HG03103 (cell line): ENCODE data around the gene DENND1C.
"Not testable (repeated sequence)": the region's sequence is repeated elsewhere in the genome, so short reads cannot be mapped to it uniquely, and the experiment has no call there.

Experiments used
- ATAC-seq: cut with Tn5 transposase; IDR thresholded peaks from one replicate; pipeline ENCODE4 v1.9.1; 2021; ENCODE audit warnings: low read depth; ENCODE audit not compliant: unreplicated experiment

The DENND1C gene

GRCh38 chr19:6457958-6458694 is 23.5 kb downstream of the DENND1C start:
- ATAC-seq: no peak

- no peak for ATAC-seq
Measured at GRCh38 chr19:6455924-6456323, 25.7 kb downstream of the DENND1C start.

DNA sequence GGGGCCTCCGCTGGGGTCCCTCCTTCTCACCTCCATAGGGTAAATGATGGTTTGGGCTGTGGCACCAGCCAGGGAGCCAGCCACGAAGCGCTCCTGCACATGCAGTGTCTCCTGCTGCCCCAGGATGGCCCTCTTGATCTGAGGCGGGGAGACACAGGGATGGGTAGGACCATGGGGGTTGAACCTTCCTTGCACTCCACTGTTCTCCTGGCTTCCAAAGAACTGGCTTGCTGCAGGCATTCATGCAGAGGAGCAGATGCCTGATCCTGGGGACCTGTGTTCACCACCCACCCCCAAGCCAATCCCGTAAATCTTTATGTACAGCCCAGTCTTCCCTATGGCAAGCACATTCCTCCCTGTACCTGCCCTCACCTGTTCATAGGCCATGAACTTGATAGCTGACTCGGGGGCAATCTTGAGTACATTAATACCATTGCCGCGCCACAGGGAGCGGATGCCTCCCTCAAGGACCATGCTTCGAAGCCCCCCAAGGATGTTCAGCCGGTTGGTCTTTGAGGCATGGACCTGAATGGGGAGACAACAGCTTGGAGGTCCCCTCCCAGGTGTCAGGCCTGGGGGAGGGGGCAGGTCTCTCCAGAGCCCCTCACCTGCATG is 27.5 kb downstream of the DENND1C start:
- ATAC-seq: no peak

GRCh38 chr19:6452899-6453298 is 28.7 kb downstream of the DENND1C start:
- no peak for ATAC-seq

DNA sequence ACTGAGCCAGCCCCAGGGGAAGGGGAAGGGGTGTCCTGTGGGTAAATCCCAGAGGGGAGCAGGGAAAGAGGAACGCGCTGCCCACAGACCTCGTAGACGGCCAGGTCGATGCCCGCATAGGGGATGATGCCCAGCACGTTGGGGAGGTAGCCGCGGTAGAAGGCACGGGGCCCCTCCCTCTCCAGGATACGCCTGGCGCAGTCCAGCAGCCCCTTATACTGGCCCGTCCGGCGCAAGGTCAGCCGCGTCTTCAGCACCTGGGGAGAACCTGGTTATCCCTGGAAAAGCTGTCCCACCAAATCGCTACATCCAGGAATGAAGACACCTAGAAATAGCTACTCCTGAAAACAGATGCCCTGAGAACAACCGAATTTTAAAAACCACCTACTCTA is 29.4 kb downstream of the DENND1C start:
- no peak for ATAC-seq

GRCh38 chr19:6451583-6452222 is 29.9 kb downstream of the DENND1C start:
- no peak for ATAC-seq

GRCh38 chr19:6450166-6450565 is 31.4 kb downstream of the DENND1C start:
- ATAC-seq: no peak

DNA sequence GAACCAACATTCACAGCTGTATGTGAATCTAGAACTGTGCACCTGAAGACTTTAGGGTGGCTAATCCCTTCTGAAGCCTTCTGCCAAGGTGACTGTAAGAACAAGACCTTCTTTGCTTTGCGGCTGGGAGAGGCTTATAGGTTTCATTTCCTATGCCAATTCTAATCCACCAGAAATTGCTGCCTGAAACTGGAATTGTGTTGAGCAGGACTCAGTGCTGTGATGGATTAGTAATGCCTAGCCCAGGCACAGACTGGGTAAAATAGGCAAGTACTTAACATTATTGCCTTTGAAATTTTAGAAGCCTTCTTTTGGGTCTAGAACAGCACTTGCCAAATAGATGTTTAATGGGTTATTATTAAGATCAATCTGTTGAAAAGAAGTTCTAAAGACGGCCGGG is 33.5 kb downstream of the DENND1C start:
- no peak for ATAC-seq

GRCh38 chr19:6446452-6446851 is 35.1 kb downstream of the DENND1C start:
- no peak for ATAC-seq

GRCh38 chr19:6443986-6444385 is 37.6 kb downstream of the DENND1C start:
- ATAC-seq: no peak

GRCh38 chr19:6442087-6442688 is 39.4 kb downstream of the DENND1C start:
- no peak for ATAC-seq

DNA sequence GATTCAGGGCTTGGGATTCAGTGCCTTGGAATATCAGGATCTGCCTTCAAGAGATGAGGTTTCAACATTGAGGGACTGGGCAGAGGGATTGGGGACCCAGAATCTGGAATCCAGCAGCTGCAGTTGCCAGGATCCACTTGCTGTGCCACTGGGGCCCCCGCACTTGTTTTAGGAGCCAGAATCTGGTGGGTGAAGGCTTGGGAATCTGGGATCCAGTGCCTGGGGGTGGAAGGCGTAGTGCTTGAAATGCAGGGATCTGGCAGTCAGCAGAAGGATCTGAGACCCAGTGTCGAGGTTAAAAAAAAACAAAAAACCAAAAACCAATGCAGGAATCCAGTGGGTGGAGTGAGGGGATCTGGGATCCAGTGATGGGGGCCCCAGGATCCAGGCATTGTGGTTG is 40.7 kb downstream of the DENND1C start:
- no peak for ATAC-seq

DNA sequence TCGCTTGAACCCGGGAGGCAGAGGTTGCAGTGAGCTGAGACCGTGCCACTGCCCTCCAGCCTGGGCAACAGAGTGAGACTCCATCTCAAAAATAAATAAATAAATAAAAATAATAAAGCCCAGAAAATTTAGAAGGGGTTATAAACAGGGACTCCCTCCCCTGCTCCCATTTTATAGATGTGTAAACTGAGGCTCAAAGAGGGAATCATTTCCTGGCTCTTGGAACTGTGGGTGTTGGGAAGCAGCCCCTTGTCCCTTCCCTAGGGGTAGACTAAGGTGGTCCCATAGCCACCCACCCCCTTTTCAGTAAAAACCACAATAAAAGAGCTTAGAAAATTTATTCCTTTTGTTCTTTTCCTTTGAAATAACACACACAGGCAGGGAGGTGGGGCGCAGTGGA is 41.8 kb downstream of the DENND1C start:
- no peak for ATAC-seq

- ATAC-seq: no peak
Measured at GRCh38 chr19:6433663-6434062, 47.9 kb downstream of the DENND1C start, which contains the start of gene SLC25A41. Gene SLC25A41 (minus strand): TSS chr19:6433763. CDS start chr19:6433693, 70 bp downstream.

DNA sequence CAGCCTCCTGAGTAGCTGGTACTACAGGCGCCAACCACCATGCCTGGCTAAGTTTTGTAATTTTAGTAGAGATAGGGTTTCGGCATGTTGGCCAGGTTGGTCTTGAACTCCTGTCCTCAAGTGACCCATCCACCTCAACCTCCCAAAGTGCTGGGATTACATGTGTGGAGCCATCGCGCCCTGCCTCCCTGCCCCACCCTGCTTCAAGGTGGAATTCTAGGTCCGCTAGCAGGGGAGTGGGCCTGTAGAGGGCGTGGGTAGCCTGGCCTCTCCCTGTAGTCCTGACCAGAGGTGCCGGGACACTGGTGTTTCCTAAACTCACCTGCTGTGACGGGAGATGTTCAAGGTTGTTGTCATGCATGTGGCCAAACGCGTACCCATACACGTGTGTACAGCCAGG is 48.4 kb downstream of the DENND1C start:
- ATAC-seq: no peak

DNA sequence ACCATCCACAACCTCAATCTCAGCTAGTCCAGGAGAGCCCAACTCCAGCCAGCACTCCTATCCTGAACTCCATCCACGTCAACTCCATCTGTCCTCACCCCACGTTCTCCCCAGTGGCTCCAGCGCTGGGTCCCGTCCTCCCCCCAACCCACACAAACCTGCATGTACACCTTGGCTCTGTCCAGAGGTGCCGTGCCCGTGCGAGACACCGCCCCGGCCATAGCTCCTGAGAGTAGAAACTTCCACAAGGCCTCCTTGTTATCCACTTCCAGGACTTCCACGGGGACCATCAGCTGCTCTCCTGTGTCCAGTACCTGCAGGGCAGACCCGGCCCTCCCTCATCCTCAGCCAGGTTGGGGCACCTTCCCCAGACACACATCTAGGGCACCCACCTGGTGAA is 49.7 kb downstream of the DENND1C start:
- ATAC-seq: no peak

GRCh38 chr19:6429419-6430221 is 52.0 kb downstream of the DENND1C start:
- no peak for ATAC-seq

GRCh38 chr19:6428692-6429418 is 52.7 kb downstream of the DENND1C start:
- not testable (repeated sequence) for ATAC-seq

DNA sequence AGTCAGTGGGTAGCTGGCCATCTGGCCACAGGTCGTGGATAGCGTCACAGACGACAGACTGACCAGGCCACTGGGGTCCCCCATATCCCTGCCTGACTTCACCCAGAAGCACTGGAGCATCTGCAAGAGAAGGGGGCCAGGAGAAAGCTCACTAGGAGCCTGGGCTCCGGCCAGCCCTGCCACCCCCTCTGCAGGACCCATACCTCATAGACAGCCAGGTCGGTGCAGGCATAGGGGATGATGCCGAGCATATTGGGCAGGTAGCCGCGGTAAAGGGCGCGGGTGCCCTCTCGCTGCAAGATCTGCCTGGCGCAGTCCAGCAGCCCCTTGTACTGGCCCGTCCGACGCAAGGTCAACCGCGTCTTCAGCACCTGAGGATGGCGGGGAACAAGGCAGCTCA is 54.5 kb downstream of the DENND1C start:
- ATAC-seq: no peak
